ENCODE results near the gene TLCD3B. TPM values are rescaled to one million over a fixed set of nuclear protein-coding genes. Genes with fewer than 3 reads are reported as not detected.

Gene TLCD3B
- total RNA-seq, 1 experiment from 2014 or later: 0.47 TPM

DNA sequence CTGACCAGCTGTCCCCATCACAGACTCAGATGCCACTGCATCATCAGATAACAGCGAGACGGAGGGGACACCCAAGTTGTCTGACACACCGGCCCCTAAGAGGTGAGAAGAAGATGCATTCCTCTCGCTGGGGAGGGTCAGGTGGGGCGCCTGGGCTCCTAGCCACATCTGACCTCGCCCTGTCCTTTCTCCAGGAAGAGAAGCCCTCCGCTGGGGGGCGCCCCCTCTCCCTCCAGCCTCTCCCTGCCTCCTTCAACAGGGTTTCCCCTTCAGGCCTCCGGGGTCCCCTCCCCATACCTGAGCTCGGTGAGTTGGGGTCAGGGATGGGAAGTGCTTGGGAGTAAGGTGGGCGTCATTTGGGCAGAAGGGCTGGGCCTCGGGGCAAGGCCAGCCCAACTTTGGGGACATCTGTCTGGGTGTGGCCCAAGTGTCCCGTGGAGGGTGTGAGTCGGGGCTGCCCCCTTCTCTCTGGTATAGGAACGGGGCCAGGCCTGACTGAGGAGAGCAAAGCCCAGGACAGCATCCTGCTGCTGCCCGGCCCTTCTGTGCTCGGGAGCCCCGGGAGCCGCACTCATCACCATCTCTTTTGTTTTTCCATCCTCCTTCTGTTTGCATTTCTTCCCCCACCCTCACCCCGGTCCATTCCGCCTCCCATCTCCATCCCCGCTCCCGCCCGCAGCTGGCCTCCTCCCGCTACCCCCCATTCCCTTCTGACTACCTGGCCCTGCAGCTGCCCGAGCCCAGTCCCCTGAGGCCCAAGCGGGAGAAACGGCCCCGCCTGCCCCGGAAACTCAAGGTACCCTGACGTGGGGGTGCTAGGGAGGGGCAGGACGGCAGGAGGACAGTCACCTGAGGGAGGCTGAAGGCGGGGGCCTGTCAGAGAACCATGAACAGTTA, 30.1 kb downstream of the TLCD3B start:
- Histone ChIP-seq H3F3A (ENCODE audit: low read length, unreplicated experiment) (no peaks in the 10 kb centered on the region), H4K20me1 (ENCODE audit: low read length) (no peaks in the 10 kb centered on the region), H3K4me1 (ENCODE audit: insufficient read depth, low read length) (peaks cover 5% of the 10 kb centered on the region; the same call in 1 of the 2 replicates), H3K36me3 (ENCODE audit: low read depth, low read length) (no peaks in the 10 kb centered on the region), H3K9ac (ENCODE audit: low read length) (no peak overlapping the region), H3K4me2 (ENCODE audit: low read length) (no peak overlapping the region), H2AFZ (ENCODE audit: low read length) (no peak overlapping the region), H3K27me3 (ENCODE audit: low read length) (no peaks in the 10 kb centered on the region), H3K9me2 (replicated peaks; ENCODE audit: low read length) (no peaks in the 10 kb centered on the region), H3K27ac (ENCODE audit: low read length) (no peak overlapping the region), H3K9me3 (ENCODE audit: low read length) (no peaks in the 10 kb centered on the region), H3K4me3 (ENCODE audit: low read length) (no peak overlapping the region), H3K79me2 (ENCODE audit: low read length) (peaks cover 12% of the 10 kb centered on the region)
- ChIA-PET CTCF (no interaction called here), POLR2A (ENCODE audit: unreplicated experiment) (no interaction called here)
- TF ChIP-seq EZH2phosphoT487 (IDR thresholded peaks at IDR 0.05; ENCODE audit: borderline replicate concordance, low read length): no peak
- no peak for TF ChIP-seq EZH2 (IDR thresholded peaks at IDR 0.05; ENCODE audit: low read length, unreplicated experiment)
- TF ChIP-seq, protein P1, sequence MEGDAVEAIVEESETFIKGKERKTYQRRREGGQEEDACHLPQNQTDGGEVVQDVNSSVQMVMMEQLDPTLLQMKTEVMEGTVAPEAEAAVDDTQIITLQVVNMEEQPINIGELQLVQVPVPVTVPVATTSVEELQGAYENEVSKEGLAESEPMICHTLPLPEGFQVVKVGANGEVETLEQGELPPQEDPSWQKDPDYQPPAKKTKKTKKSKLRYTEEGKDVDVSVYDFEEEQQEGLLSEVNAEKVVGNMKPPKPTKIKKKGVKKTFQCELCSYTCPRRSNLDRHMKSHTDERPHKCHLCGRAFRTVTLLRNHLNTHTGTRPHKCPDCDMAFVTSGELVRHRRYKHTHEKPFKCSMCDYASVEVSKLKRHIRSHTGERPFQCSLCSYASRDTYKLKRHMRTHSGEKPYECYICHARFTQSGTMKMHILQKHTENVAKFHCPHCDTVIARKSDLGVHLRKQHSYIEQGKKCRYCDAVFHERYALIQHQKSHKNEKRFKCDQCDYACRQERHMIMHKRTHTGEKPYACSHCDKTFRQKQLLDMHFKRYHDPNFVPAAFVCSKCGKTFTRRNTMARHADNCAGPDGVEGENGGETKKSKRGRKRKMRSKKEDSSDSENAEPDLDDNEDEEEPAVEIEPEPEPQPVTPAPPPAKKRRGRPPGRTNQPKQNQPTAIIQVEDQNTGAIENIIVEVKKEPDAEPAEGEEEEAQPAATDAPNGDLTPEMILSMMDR (conservative IDR thresholded peaks at IDR 0.05; ENCODE audit: low read depth, low read length): no peak
- DNase-seq: no peak
- intact Hi-C loops (cut with micrococcal nuclease): no loop called here
- no peak for ATAC-seq
- BruUV-seq (replicated peaks): no TSS peak

GRCh38 chr16:29999605-30000004, 31.5 kb downstream of the TLCD3B start:
- Histone ChIP-seq H2AFZ (ENCODE audit: low read length) (no peak overlapping the region), H4K20me1 (ENCODE audit: low read length) (no peaks in the 10 kb centered on the region), H3K9ac (ENCODE audit: low read length) (no peak overlapping the region), H3K4me1 (ENCODE audit: insufficient read depth, low read length) (peaks cover 18% of the 10 kb centered on the region), H3K9me3 (ENCODE audit: low read length) (no peaks in the 10 kb centered on the region), H3K79me2 (ENCODE audit: low read length) (peaks cover 12% of the 10 kb centered on the region), H3K9me2 (replicated peaks; ENCODE audit: low read length) (no peaks in the 10 kb centered on the region), H3F3A (ENCODE audit: low read length, unreplicated experiment) (no peaks in the 10 kb centered on the region), H3K36me3 (ENCODE audit: low read depth, low read length) (no peaks in the 10 kb centered on the region), H3K27me3 (ENCODE audit: low read length) (no peaks in the 10 kb centered on the region), H3K4me2 (ENCODE audit: low read length) (no peak overlapping the region), H3K4me3 (ENCODE audit: low read length) (no peak overlapping the region), H3K27ac (ENCODE audit: low read length) (no peak overlapping the region)
- ATAC-seq (no peak), DNase-seq (no peak)
- ChIA-PET CTCF (no interaction called here), POLR2A (ENCODE audit: unreplicated experiment) (no interaction called here)
- intact Hi-C loops (cut with micrococcal nuclease): no loop called here
- BruUV-seq (replicated peaks): no TSS peak
- TF ChIP-seq EZH2 (IDR thresholded peaks at IDR 0.05; ENCODE audit: low read length, unreplicated experiment) (no peak), EZH2phosphoT487 (IDR thresholded peaks at IDR 0.05; ENCODE audit: borderline replicate concordance, low read length) (no peak)
- TF ChIP-seq, protein P1 (conservative IDR thresholded peaks at IDR 0.05; ENCODE audit: low read depth, low read length): no peak

DNA sequence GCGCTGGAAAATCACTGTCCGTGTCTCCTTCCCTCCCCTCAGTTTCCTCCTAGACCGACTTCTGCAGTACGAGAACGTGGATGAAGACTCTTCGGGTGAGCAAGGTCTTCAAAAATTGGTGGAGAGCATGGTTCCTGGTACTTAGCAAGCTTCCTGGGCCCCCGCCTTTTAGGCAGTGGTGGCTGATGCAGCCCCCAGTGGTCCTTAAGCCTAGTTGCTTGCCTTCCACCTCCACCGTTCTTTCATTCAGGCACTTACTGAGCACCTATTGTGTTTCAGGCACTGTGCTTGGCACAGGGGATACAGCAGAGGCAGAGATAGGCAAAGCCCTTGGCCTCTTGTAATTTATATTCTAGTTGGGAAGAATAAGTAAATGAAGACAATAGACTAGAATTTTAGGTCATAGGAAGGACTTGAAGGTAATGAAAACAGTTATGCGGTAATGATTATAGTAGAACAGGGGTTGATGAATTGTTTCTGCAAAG, 34.3 kb downstream of the TLCD3B start:
- POLR2A ChIA-PET (ENCODE audit: unreplicated experiment): no interaction called here
- DNase-seq (no peak), ATAC-seq (no peak)
- Histone ChIP-seq H3K36me3 (ENCODE audit: low read depth, low read length) (peaks cover 8% of the 10 kb centered on the region; the same call in 1 of the 2 replicates), H3K4me3 (ENCODE audit: low read length) (peak overlapping the region; percentile 91), H3K4me1 (ENCODE audit: insufficient read depth, low read length) (peaks cover 24% of the 10 kb centered on the region), H3F3A (ENCODE audit: low read length, unreplicated experiment) (no peaks in the 10 kb centered on the region), H3K9ac (ENCODE audit: low read length) (peak overlapping the region; percentile 100), H4K20me1 (ENCODE audit: low read length) (no peaks in the 10 kb centered on the region), H2AFZ (ENCODE audit: low read length) (peak overlapping the region; percentile 100), H3K4me2 (ENCODE audit: low read length) (peak overlapping the region; percentile 100), H3K9me2 (replicated peaks; ENCODE audit: low read length) (no peaks in the 10 kb centered on the region), H3K27me3 (ENCODE audit: low read length) (no peaks in the 10 kb centered on the region), H3K27ac (ENCODE audit: low read length) (no peak overlapping the region), H3K79me2 (ENCODE audit: low read length) (peaks cover 12% of the 10 kb centered on the region), H3K9me3 (ENCODE audit: low read length) (no peaks in the 10 kb centered on the region)
- CTCF ChIA-PET: interaction anchor here (0.5 kb wide), 1 partner anchor 8 kb away, joined by 4 read pairs; no protein-coding TSS in a partner anchor
- TF ChIP-seq EZH2 (IDR thresholded peaks at IDR 0.05; ENCODE audit: low read length, unreplicated experiment) (no peak), EZH2phosphoT487 (IDR thresholded peaks at IDR 0.05; ENCODE audit: borderline replicate concordance, low read length) (no peak)
- TF ChIP-seq, protein P1 (conservative IDR thresholded peaks at IDR 0.05; ENCODE audit: low read depth, low read length): no peak
- intact Hi-C loops (cut with micrococcal nuclease): loop anchor here (2.0 kb wide), 1 partner anchor 134 kb away; the partner anchor contains the start of gene CDIPT
- no TSS peak for BruUV-seq (replicated peaks)

Measured in PC-3 (cell line).